Renal pelvis (tissue), 4 donors: ENCODE measurements around the gene ESCO1. TPM values are rescaled to one million over a fixed set of nuclear protein-coding genes. Genes with fewer than 3 reads are reported as not detected.

Experiments used
- DNase-seq: peaks from one replicate; pipeline ENCODE4 v3.0.0-alpha.2; 2013
- polyA plus RNA-seq, 3 donors: library from polyadenylated mRNA; unstranded; fragments of 120-200 nt; gene quantifications; one replicate each; pipeline ENCODE4 v1.2.1, GENCODE V29; 2013; ENCODE audit not compliant: insufficient read length in 3 of 3

ESCO1 gene
- polyA plus RNA-seq, 3 donors = 22.5 to 25.2 (median 24.2) TPM

DNA sequence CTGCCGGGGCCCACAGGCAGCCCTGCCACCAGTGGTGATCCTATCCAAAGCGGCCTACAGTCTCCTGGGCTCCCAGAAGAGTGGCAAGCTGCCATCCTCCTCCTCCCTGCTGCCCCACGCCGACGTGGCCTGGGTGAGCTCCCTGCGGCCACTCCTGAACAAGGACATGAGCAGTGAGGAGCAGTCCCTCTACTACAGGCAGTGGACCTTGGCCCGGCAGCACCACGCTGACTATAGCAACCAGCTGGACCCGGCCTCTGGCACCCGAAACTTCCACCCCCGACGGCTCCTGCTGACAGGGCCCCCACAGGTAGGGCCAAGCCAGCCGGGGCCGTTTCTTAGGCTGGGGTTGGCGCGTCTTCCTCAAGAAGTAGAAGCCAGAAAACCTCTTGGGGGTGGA lies 100.5 kb downstream of the ESCO1 start:
- no peak for DNase-seq

DNA sequence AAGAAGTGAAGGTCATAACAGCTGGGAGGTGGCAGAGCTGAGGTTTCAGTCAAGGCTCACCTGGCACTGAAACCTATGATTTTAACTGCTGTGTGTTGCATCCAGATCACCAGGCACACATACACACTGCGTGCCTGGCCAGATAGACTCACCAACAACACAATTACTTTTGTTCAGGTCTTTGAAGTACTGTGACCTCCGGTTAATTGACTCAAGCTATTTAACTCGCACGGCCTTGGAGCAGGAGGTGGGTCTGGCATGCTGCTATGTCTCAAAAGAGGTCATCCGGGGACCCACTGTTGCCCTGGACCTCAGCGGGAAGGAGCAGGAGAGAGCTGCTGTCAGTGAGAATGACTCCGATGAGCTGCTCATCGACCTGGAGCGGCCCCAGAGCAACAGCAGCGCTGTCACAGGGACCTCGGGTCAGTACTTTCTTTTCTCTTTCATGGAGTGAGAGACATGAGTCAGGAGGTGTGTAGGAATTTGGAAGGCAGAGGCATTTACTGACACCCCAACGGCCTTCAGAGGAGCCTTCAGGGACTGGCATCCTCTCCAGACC lies 104.1 kb downstream of the ESCO1 start:
- no peak for DNase-seq

DNA sequence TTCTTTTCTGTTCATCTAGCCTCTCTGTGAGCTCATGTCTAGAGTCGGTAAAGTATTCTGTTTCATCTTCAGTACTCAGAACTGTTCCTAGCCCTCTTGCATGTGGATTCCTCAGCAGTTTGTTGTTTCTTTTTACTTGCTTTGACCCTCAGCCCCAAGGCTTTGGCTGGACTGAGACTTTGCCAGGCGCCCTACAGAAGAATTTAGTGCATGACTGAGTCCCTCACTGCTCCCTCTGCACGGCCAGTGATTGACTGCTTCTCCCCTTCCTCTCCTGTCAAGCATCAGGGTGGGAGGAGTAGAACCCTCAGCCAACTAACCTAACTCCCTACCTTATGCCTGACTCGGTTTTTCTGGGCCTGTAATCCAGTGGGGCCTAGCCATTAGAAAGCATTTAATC lies 109.8 kb downstream of the ESCO1 start:
- DNase-seq = peak; percentile 15

DNA sequence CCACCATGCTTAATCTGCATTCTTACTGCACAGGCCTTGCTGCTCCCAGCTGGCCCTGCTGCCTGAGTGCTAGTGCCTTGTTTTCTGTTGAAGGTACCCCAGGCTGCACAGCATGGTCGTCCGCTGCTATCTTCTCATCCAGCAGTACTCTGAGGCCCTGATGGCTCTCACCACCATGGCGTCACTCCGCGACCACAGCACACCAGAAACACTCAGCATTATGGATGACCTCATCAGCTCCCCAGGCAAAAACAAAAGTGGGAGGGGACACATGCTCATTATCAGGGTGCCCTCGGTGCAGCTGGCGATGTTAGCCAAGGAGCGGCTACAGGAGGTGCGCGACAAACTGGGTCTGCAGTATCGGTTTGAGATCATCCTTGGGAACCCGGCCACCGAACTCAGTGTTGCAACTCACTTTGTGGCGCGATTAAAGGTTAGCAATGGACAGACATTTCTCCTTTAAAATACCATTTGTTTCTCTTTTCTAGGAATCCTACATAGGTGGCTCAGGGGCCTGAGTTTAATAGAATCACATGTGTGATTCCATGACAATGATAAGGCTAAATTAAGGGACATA lies 110.5 kb downstream of the ESCO1 start:
- DNase-seq = no peak

DNA sequence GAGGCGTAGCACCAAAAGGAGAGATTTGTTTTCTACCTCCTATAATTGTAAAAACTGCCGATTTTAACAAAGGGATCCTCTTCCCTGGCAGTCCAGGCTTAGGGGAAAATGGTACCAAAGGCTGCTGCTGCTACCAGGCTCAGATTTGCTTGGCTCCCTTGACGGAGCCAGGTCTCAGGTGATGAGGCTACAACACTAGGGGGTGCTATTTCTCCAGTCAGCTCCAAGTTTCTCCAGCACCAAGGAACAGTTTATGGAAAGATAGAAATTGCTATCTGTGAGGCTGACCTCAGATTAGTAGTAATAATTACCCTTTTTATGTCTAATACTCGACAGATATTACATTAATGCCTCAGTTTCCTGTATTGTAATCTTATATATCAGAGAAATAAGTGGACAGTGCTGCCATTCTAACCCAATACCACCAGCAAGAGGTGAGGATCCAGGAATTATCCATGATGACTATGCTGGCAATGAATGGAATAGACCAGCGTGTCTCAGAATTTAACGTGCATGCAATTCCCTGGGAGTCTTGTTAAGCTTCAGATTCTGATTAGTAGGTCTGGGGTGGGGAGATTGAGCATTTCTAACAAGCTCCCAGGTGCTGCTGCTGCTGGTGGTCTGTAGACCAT lies 111.3 kb downstream of the ESCO1 start:
- peak; percentile 51 for DNase-seq

DNA sequence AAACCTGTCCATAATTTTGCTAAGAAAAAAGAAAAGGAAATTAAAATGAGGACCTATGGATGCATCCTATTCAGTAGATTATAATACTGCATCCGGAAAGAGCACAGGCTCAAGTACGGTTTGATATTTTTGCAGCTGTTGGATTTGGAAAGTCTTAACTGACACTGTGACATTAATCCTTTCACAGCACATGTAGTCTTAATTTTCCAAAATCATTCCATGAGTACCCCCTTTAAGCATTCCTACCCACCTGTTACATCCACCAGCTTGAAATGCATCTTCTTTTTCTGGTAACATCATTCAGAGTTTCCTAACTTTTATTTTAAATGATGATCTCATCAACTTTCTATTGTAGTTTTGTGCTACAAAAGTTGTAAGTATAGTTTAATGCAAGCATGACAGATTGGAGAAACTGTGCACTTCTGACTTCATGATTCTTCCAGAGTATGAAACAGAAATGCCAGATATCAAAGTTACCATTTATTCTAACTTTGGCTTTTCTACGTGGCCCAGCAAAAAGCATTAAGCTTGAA lies 113.5 kb downstream of the ESCO1 start:
- no peak for DNase-seq

DNA sequence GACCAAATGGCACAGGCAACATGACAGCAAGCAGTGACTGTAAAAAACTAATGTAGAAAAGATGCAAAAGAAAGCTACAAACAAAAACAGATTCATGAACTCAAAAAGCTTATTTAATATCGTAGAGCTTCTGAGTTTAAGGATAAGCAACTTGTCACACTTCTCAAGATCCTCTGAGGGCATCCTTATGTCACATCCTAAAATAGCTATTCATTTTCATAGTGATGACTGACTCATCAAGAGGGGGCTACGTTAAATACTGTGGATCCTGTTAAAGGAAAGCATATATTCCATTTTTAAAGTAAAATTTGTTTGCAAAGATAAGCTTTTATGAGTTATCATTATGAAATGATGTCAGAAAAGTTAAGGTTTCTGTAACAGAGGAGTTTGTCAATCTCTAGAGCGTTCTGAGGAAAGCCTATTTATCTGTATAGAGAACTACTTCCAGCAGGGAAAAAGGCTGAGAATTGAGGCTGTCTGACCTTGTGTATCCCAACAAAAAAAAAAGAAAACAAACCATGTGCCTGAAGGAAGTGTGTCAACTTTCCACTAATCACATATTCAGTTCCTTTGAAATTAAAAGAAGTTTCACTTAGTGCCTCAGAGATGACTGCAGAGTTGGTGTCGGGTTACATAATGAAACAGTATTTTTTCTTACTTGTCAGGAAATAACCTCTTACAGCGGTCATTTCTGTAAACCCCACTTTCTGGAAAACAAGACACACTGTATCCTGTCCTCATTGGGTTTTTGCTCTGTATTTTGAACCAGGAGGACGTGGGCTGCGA lies 115.5 kb downstream of the ESCO1 start:
- no peak for DNase-seq

DNA sequence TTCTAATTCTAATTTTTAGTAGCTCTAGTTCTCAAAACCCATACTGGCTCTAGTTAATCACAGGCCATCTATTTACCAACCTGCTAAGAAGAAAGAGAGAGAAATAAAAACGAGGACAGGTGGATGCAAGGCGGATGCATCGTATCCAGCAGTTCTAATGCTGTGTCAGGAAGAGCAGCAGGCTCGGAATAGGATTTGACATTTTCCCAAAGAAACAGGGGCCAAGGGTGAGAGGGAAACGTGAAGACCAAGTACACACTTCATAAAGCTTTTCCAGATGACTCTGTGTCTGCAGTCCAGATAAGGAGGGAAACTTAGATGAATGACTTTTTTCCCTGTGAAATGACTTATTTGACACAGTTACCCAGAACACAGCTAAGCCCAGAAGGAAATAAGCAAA lies 117.5 kb downstream of the ESCO1 start:
- no peak for DNase-seq

DNA sequence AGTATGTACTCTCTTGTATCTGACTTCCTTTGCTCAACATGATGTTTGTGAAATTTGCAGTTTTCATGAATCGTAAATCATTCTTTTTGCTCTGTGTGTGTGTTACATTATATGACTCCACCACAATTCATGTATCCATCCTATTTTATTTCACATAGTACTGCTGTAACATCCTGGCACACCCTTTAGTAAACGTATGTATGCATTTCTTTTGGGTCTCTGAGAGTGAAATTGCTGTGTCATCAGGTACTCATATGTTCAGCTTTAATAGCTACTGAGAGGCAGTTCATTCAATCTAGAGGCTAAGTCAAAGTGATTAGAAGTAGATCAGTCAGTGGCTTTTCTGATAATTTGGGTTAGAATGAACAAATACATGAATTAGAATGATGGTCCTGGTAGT lies 118.8 kb downstream of the ESCO1 start:
- no peak for DNase-seq

DNA sequence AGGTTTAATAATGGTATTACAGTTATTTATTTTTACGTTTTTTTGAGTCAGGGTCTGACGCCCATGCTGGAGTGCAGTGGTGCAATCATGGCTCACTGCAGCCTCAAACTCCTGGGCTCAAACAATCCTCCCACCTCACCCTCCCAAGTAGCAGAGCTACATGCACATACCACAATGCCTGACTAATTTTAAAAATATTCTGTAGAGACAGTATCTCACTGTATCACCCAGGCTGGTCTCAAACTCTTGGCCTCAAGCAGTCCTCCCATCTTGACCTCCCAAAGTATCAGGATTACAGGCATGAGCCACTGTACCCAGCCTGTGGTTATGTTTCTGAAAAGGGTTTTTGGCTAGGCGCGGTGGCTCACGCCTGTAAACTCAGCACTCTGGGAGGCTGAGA lies 120.8 kb downstream of the ESCO1 start:
- no peak for DNase-seq

Other genes starting within 250 kb of the ESCO1 start
- gene SNRPD1, start 11.6 kb upstream of the ESCO1 start, polyA plus RNA-seq = 100 to 1,000 TPM; 137 to 169 (median 140) TPM
- 10 to 100 TPM; 17.8 to 21.4 (median 20.4) TPM for gene ABHD3, start 104.1 kb upstream of the ESCO1 start, polyA plus RNA-seq
- gene MIB1, start 140.1 kb upstream of the ESCO1 start, polyA plus RNA-seq = 10 to 100 TPM; 59.4 to 65.7 (median 61.5) TPM